GM12865 (cell line): ENCODE measurements around the gene GALNT15.

Experiments
- DNase-seq: peaks from one replicate; pipeline ENCODE4 v3.0.0; 2010; ENCODE audit warnings: low read depth
- H3K4me3 ChIP-seq: 2 replicates; pipeline ENCODE4 v1.5.1; 2011; ENCODE audit warnings: mild to moderate bottlenecking, low read depth, low read length, control low read depth
- TF ChIP-seq, protein P1 (sequence below): IDR thresholded peaks from 2 replicates; pipeline ENCODE4 v1.5.1; 2011; ENCODE audit warnings: low read length, control low read depth, low read depth, inconsistent platforms; ENCODE audit not compliant: insufficient read depth; ENCODE audit errors: missing control alignments

Gene GALNT15

DNA sequence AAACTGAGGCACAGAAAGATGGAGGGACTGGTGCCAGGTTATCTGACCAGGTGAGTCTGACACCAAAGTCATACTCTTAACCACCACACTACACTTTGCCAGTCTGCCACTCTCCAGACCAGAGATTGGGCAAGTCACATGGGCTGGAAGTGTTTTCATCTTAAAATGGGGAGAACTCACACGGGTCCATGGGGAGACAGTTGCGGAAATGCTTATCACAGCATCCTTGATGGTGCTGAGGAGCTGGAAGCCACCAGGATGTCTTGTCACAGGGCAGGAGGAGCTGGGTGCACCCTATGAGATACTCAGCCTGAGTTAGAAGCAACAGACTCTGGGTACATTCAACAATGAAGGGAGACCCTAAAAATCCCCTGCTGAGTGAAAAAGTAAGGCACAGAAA, 4.8 kb downstream of the GALNT15 start:
- TF ChIP-seq, protein P1, sequence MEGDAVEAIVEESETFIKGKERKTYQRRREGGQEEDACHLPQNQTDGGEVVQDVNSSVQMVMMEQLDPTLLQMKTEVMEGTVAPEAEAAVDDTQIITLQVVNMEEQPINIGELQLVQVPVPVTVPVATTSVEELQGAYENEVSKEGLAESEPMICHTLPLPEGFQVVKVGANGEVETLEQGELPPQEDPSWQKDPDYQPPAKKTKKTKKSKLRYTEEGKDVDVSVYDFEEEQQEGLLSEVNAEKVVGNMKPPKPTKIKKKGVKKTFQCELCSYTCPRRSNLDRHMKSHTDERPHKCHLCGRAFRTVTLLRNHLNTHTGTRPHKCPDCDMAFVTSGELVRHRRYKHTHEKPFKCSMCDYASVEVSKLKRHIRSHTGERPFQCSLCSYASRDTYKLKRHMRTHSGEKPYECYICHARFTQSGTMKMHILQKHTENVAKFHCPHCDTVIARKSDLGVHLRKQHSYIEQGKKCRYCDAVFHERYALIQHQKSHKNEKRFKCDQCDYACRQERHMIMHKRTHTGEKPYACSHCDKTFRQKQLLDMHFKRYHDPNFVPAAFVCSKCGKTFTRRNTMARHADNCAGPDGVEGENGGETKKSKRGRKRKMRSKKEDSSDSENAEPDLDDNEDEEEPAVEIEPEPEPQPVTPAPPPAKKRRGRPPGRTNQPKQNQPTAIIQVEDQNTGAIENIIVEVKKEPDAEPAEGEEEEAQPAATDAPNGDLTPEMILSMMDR: no peak
- no peak for DNase-seq
- H3K4me3 ChIP-seq: no peak overlapping the region

DNA sequence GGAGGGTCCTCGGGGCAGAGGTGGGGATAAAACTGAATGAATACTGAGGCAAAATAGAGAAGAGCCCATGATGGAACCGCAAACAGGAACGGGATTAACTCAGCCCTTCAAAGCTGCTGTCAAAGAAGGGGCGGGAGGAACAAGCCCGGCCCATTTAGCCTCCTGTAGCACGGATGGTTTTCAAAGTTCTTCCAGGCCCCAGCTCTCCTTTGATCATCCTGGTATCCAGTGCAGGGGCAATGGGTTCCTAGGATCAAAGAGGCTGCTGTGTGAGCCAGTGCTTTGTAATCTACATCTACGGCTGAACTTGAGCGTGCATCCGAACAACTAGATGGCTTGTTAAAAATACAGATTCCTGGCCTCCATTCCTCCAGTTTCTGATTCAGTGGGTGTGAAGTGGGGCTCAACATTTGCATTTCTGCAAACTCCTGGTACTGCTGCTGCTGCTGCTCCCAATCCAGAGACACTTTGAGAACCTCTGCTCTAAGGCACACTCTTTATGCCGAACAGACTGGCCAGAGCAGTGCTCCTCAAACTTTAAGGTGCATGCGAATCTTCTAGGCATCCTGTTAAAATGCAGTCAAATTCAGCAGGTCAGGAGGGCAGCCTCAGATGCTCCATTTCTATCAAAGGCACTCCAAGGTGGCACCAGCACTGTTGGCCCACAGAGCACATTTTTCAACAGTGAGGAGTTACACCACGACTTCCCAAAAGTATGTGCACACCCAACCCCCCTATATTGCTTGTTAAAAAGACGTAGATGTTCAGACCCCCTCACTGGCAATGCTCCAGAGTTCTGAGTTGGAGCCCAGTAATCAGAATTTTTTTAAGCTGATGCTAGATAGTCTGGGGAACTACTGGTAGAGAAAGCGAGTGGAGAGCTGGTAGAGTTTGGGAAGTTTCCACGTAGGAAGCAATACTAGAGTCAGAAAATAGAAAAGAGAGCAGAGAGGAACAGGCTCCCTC, 5.6 kb downstream of the GALNT15 start:
- H3K4me3 ChIP-seq: no peak overlapping the region
- TF ChIP-seq, protein P1: no peak

DNA sequence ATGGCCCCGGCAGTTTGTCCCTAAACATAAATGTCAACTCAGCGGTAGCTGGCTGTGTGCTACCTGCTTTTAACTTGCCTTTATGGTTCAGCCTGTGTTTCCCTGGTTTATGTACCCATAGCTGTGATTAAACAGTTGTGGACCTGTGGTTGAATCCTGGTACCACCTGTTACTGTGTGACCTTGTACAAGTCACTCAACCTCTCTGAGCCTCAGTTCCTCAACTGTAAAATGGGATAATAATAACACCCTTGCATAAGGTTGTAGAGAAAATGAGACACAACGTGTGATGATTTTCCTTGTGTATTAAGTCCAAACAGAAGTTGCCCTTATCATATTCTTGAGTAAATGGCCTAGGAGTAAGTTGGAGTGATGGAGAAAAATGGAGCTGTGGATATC, 6.3 kb downstream of the GALNT15 start:
- no peak overlapping the region for H3K4me3 ChIP-seq
- DNase-seq: no peak
- TF ChIP-seq, protein P1: no peak

More for the DNA sequence above, 5.6 kb downstream of the GALNT15 start:
- no peak for DNase-seq

DNA sequence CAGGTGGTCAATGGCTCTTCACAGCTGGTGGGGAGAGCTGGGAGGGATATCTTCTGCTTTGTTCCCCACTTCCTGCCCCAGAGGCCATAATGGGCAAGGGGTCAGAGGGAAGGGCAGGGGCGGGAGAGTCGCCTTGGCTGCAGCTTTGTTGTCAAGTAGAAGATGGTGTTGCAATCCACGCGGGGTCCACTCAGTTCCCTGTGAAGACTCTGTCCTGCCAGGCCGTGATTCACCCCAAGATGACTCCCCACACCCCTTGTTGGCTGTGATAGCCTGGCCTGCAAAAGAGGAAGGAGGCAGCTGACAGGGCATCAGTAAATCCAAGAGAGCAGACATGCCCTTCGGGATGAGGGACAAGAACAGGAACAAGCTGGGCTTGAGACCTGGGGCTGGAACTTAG, 6.9 kb downstream of the GALNT15 start:
- H3K4me3 ChIP-seq: no peak overlapping the region
- DNase-seq: no peak
- TF ChIP-seq, protein P1: no peak

DNA sequence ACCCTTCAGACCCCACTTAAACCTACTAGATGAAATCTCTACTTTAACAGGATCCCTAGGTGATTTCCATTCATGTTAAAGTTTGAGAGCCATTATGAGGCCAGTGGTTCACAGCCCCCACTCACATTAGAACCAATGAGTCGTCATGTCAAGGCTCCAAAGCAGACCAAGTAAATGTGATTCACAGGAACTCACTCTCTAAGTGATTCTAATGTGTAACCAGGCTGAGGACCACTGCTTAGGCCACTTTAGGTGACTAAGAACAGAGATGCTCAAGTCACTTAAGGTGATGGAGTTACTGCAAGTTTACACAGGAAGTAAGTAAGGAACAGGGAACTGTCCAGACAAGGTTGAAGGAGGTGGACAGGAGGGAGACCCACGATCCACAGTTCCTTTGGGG, 7.7 kb downstream of the GALNT15 start:
- no peak overlapping the region for H3K4me3 ChIP-seq
- TF ChIP-seq, protein P1: no peak
- no peak for DNase-seq

DNA sequence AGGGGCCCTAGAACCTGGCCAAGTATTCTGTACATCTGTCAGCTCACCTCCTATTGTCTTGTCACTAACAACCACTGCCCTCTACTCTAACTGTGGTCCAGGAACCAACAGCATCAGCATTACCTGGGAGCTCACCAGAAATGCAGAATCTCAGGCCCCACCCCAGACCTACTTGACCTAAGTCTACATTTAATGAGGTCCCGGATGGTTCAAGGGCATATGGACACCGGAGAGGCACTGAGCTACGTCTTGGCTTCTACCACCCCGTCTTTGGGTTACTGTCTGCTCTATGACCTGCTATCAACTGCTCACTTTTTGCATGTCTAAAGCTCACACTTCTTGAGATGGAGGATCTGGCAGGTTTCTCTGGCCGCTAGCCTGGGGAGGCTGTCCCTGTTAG, 8.1 kb downstream of the GALNT15 start:
- no peak for DNase-seq

More for the DNA sequence above, 8.1 kb downstream of the GALNT15 start:
- TF ChIP-seq, protein P1: no peak
- H3K4me3 ChIP-seq: no peak overlapping the region
